NOMO-1 treated with dmso at 0.1 percent for 144 hours (cell line): ENCODE data around the gene ENGASE.
"Not testable (repeated sequence)": the region's sequence is repeated elsewhere in the genome, so short reads cannot be mapped to it uniquely, and the experiment has no call there.

ENCODE experiments used
- DNase-seq: peaks from one replicate; lab custom pipeline; 2025; ENCODE audit not compliant: unreplicated experiment; lab: John Stamatoyannopoulos, UW

ENGASE gene

GRCh38 chr17:79051306-79051705, 23.3 kb upstream of the ENGASE start:
- DNase-seq = no peak

- DNase-seq = no peak
Measured at GRCh38 chr17:79052131-79052530, 22.5 kb upstream of the ENGASE start.

- DNase-seq = no peak
Measured at GRCh38 chr17:79053251-79053925, 21.2 kb upstream of the ENGASE start.

- no peak for DNase-seq
Measured at GRCh38 chr17:79054200-79054960, 20.2 kb upstream of the ENGASE start.

GRCh38 chr17:79055197-79055596, 19.4 kb upstream of the ENGASE start:
- no peak for DNase-seq

GRCh38 chr17:79057737-79058385, 16.8 kb upstream of the ENGASE start:
- no peak for DNase-seq

GRCh38 chr17:79062691-79063090, 11.9 kb upstream of the ENGASE start:
- no peak for DNase-seq

GRCh38 chr17:79064026-79064425, 10.6 kb upstream of the ENGASE start:
- DNase-seq = no peak

GRCh38 chr17:79065105-79065670, 9.4 kb upstream of the ENGASE start:
- peak; percentile 21 for DNase-seq

GRCh38 chr17:79066963-79067362, 7.7 kb upstream of the ENGASE start:
- no peak for DNase-seq

- no peak for DNase-seq
Measured at GRCh38 chr17:79070266-79070880, 4.3 kb upstream of the ENGASE start.

- no peak for DNase-seq
Measured at GRCh38 chr17:79071161-79071740, 3.4 kb upstream of the ENGASE start.

- no peak for DNase-seq
Measured at GRCh38 chr17:79072544-79072943, 2.1 kb upstream of the ENGASE start.

- DNase-seq = no peak
Measured at GRCh38 chr17:79073016-79073705, 1.5 kb upstream of the ENGASE start.

- no peak for DNase-seq
Measured at GRCh38 chr17:79073706-79074088, 927 bp upstream of the ENGASE start.

- not testable (repeated sequence) for DNase-seq
Measured at GRCh38 chr17:79074121-79074648, 439 bp upstream of the ENGASE start.

- DNase-seq = no peak
Measured at GRCh38 chr17:79075446-79075750, 774 bp downstream of the ENGASE start.

- DNase-seq = no peak
Measured at GRCh38 chr17:79075861-79076406, 1.3 kb downstream of the ENGASE start.

- DNase-seq = no peak
Measured at GRCh38 chr17:79077587-79077986, 3.0 kb downstream of the ENGASE start.
